ENCODE measurements around the gene MACROD2.

GRCh38 chr20:14214046-14214445 is 218.7 kb downstream of the MACROD2 start:
- TF ChIP-seq CTCF (IDR thresholded peaks at IDR 0.05) (no peak), POLR2A (IDR thresholded peaks at IDR 0.05) (no peak), EP300 (IDR thresholded peaks at IDR 0.05) (no peak)

Data from ovary (tissue), 3 donors.